Measurements from ENCODE around the gene AMPD2.

The AMPD2 gene

DNA sequence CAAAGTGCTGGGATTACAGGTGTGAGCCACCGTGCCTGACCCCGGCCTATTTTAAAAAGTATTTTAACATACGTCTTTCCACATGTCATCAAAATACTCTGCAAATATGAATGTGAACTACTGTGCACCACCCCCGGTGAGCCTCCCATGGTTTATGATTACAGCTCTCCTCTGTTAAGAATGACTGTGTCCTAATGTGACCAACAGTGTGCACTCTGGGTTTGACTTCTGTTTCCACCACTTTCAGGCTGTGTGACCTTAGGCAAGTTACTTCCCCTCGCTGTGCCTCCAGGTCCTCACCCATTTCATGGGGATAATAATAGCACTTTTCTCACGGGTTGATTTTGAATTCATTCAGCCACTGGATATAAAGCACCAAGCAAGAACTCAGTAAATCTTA lies 14.7 kb downstream of the AMPD2 start:
- no peak overlapping the region for H3K4me3 ChIP-seq (ENCODE audit: low read depth, low read length)
- TF ChIP-seq, protein P1, sequence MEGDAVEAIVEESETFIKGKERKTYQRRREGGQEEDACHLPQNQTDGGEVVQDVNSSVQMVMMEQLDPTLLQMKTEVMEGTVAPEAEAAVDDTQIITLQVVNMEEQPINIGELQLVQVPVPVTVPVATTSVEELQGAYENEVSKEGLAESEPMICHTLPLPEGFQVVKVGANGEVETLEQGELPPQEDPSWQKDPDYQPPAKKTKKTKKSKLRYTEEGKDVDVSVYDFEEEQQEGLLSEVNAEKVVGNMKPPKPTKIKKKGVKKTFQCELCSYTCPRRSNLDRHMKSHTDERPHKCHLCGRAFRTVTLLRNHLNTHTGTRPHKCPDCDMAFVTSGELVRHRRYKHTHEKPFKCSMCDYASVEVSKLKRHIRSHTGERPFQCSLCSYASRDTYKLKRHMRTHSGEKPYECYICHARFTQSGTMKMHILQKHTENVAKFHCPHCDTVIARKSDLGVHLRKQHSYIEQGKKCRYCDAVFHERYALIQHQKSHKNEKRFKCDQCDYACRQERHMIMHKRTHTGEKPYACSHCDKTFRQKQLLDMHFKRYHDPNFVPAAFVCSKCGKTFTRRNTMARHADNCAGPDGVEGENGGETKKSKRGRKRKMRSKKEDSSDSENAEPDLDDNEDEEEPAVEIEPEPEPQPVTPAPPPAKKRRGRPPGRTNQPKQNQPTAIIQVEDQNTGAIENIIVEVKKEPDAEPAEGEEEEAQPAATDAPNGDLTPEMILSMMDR (IDR thresholded peaks at IDR 0.05; ENCODE audit: low read depth, low read length, missing control alignments), result no peak
- no peak for DNase-seq (ENCODE audit: low read depth)
- in situ Hi-C loops (cut with HindIII; ENCODE audit: low sequenced_read_pairs), result no loop called here

DNA sequence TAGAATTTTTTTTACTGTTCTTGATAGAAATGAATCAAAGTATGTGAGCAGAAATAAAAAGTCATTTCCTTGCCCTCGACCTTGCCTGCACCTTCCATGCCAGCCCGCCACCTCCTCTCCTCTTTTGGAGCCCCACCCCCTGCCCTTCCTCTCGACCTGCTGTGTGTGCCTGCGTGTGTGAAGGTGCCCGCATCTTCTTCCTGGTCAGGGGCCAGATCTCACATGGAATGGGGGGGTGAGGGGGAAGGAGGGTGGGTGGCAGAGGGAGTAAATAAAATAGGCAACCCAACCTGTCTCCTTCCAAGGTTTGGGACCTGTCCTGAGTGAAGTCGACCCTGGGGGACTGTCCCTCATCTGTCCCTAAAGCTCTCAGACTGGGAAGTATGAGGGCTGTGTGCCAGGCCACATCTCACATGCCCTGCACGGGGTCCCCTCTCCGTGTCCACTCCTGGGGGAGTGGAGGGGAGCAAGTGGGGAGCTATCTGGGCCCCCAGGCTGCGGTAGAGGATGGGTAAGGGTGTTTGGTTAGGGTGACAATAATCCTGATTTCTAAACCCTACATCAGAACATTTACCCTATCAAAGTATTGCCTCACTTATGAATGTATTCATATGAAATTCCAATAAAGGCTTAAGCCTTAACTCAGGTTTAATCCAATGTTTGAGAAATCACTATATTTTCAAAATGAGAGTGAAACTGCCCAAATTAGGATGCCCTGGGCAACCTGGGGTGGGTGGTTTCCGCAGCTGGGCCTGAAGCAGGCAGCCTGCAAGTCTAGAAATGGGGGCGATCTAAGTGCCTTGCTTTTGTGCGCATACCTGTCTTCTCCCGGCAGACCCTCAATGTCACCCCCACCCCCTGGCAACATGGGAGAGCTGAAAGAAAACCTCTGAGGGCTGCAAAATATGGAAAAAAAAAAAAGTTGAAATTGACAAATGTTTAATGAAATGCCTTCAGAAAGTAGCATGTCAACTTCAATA lies 15.4 kb downstream of the AMPD2 start:
- no peak for DNase-seq (ENCODE audit: low read depth)
- TF ChIP-seq, protein P1 (IDR thresholded peaks at IDR 0.05; ENCODE audit: low read depth, low read length, missing control alignments), result no peak
- in situ Hi-C loops (cut with HindIII; ENCODE audit: low sequenced_read_pairs), result no loop called here
- H3K4me3 ChIP-seq (ENCODE audit: low read depth, low read length), result no peak overlapping the region

DNA sequence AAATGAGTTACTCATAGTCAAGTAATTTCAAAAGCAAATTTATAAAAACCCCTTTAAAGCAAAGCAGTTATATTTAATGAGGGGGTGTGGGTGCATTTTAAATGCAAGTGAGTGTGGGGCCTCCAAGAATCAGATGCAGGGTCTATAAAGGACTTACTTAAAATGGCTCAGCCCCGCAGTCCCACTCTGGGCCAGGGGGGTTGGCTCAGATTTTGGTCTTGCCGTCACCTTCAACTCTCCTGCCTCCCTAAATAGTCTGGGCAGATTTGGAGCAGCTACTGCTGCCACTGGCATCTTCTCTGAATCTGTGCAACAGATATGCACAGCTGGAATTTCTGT lies 16.2 kb downstream of the AMPD2 start:
- in situ Hi-C loops (cut with HindIII; ENCODE audit: low sequenced_read_pairs), result no loop called here
- no peak for DNase-seq (ENCODE audit: low read depth)
- TF ChIP-seq, protein P1 (IDR thresholded peaks at IDR 0.05; ENCODE audit: low read depth, low read length, missing control alignments), result no peak
- no peak overlapping the region for H3K4me3 ChIP-seq (ENCODE audit: low read depth, low read length)

DNA sequence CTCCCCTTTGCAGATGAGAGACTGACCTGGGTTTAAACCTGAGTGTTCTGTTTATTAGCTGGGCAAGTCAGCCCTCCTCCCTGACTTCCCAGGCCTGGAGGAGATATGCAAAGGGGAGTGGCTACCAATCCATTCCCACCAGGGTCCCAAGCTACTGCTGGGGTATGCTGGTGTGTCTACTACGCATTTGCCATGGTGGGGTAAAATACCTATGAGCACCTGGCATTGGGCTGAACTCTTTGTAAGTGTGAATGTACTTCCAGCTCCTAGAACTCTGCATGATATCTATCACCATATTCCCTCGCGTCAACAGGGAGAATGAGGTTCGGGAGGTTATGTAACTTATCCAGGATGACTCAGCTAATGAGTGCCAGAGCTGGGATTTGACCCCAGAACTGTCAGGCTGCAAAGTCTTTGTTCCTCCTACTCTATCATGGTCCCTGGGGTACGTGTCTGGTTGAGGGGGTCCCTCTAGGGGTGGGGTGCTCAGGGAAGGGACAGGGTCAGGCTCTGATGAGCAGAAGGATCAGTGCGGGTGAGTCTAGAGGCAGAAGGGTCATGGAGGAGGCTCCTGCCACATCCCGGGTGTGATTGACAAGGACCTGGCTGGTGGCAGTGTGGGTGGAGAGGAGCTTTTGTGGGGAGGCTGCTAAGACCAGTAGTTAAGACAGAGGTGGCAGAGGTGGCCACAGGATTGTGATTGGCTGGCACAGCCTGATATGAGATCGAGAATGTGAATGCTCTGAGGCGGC lies 16.7 kb downstream of the AMPD2 start:
- no peak for DNase-seq (ENCODE audit: low read depth)
- H3K4me3 ChIP-seq (ENCODE audit: low read depth, low read length), result no peak overlapping the region
- in situ Hi-C loops (cut with HindIII; ENCODE audit: low sequenced_read_pairs), result no loop called here
- TF ChIP-seq, protein P1 (IDR thresholded peaks at IDR 0.05; ENCODE audit: low read depth, low read length, missing control alignments), result no peak

DNA sequence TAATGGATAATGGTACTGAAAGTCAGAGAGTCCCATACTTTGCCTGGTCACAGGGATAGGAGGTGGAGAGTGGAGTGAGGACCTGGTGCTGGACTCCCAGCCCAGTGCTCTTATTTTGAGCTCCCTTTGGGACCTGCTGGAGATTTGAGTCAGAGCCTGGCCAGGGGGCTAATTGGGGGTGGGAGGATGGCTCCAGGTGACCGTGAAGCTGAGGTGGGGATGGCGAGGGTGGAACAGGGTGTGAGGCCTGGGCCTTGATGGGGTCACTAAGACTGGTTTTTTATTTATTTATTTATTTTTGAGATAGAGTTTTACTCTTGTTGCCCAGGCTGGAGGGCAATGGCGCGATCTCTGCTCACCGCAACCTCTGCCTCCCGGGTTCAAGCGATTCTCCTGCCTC lies 17.8 kb downstream of the AMPD2 start:
- TF ChIP-seq, protein P1 (IDR thresholded peaks at IDR 0.05; ENCODE audit: low read depth, low read length, missing control alignments), result no peak
- DNase-seq (ENCODE audit: low read depth), result no peak
- in situ Hi-C loops (cut with HindIII; ENCODE audit: low sequenced_read_pairs), result no loop called here
- no peak overlapping the region for H3K4me3 ChIP-seq (ENCODE audit: low read depth, low read length)

DNA sequence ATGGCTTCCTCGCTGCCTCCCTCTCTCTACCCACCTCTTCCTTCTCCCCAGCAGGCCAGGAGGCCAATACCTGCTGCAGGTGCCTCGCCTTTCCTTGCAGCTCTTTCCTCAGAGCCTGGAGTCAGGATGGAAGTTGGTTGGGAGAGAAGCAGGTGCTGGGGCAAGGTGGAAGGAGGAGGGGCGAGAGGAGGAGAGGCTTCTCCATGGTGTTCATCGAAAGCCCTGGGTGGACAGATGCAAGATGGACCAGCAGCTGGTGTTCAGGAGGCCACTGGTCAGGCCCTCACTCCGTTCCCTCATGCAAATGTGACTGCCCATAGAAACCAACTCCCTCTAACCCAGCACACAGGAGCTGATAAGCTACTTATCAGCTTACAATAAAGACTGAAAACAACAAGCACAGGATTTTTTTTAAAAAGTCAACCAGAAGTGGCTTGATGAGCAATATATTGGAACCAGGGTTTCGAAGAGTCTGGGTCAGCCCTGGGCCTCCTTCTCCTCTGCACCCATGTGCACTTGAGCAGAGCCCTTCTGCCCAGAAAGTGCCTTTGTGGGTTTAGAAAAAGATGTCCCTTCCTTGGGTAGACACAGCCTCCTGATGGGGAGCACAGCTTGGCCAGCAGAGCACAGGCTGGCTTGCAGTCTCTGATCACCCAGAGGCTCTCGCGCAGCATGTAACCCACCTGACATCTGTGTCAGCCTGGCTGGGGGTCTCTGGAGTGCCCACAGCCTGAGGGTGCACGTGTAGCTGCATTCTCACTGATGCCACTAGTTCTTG lies 19.6 kb downstream of the AMPD2 start:
- H3K4me3 ChIP-seq (ENCODE audit: low read depth, low read length), result no peak overlapping the region
- no peak for DNase-seq (ENCODE audit: low read depth)
- in situ Hi-C loops (cut with HindIII; ENCODE audit: low sequenced_read_pairs), result no loop called here
- TF ChIP-seq, protein P1 (IDR thresholded peaks at IDR 0.05; ENCODE audit: low read depth, low read length, missing control alignments), result no peak
